Activated CD8-positive, alpha-beta T cell treated with anti-CD3 and anti-CD28 coated beads for 36 hours (primary cell): ENCODE data around the gene TCF12. TPM values are rescaled to one million over a fixed set of nuclear protein-coding genes. Genes with fewer than 3 reads are reported as not detected.

Source experiments
- ATAC-seq: fragments of 200-7000 bp; cut with Tn5 transposase; one replicate; pipeline ENCODE4 v1.10.0; 2021; ENCODE audit warnings: mild to moderate bottlenecking, moderate library complexity
- CTCF ChIA-PET: fragments of 350-600 bp; sonication (Branson Sonifier 250); formaldehyde crosslinking; loops from one replicate; lab custom pipeline; 2021; ENCODE audit warnings: antibody characterized with exemption; lab: Charles Lee
- POLR2A ChIA-PET: fragments of 350-600 bp; sonication (Branson Sonifier 250); formaldehyde crosslinking; loops from one replicate; lab custom pipeline; 2021; ENCODE audit warnings: antibody characterized with exemption; lab: Charles Lee
- DNase-seq: peaks from one replicate; pipeline ENCODE4 v3.0.0-alpha.2; 2020
- H3K27ac Mint-ChIP-seq: one replicate; pipeline ENCODE4 v1.8.0; 2021; ENCODE audit warnings: mild to moderate bottlenecking, mixed read lengths
- H3K27me3 Mint-ChIP-seq: one replicate; pipeline ENCODE4 v1.8.0; 2021; ENCODE audit warnings: mixed read lengths
- H3K36me3 Mint-ChIP-seq: one replicate; pipeline ENCODE4 v1.8.0; 2021; ENCODE audit warnings: low read depth, mixed read lengths
- H3K4me1 Mint-ChIP-seq: one replicate; pipeline ENCODE4 v1.8.0; 2021; ENCODE audit warnings: low read depth, mixed read lengths
- H3K4me3 Mint-ChIP-seq: one replicate; pipeline ENCODE4 v1.8.0; 2021; ENCODE audit warnings: mild to moderate bottlenecking, moderate library complexity, mixed read lengths
- H3K9me3 Mint-ChIP-seq: one replicate; pipeline ENCODE4 v1.8.0; 2021; ENCODE audit warnings: mixed read lengths
- intact Hi-C: fragments of 100-400 bp; cut with micrococcal nuclease; formaldehyde crosslinking; loops from one replicate; pipeline ENCODE4 v1.10.0; 2022
- total RNA-seq, 2 experiments: library from RNA; stranded (reverse); gene quantifications; one replicate each; pipeline ENCODE4 v1.2.3, GENCODE V29; 2021
- TF ChIP-seq, protein P1 (sequence below): fragments of 200-600 bp; IDR thresholded peaks from one replicate; pipeline ENCODE4 v1.8.0; 2022; ENCODE audit warnings: antibody characterized with exemption, mild to moderate bottlenecking

The TCF12 gene
- total RNA-seq, 2 experiments from 2014 or later, result 60.5 to 67.4 TPM

- no peaks in the 10 kb centered on the region for H3K27me3 Mint-ChIP-seq
- TF ChIP-seq, protein P1, sequence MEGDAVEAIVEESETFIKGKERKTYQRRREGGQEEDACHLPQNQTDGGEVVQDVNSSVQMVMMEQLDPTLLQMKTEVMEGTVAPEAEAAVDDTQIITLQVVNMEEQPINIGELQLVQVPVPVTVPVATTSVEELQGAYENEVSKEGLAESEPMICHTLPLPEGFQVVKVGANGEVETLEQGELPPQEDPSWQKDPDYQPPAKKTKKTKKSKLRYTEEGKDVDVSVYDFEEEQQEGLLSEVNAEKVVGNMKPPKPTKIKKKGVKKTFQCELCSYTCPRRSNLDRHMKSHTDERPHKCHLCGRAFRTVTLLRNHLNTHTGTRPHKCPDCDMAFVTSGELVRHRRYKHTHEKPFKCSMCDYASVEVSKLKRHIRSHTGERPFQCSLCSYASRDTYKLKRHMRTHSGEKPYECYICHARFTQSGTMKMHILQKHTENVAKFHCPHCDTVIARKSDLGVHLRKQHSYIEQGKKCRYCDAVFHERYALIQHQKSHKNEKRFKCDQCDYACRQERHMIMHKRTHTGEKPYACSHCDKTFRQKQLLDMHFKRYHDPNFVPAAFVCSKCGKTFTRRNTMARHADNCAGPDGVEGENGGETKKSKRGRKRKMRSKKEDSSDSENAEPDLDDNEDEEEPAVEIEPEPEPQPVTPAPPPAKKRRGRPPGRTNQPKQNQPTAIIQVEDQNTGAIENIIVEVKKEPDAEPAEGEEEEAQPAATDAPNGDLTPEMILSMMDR, result no peak
- no peak for DNase-seq
- peaks cover 10% of the 10 kb centered on the region for H3K36me3 Mint-ChIP-seq
- ChIA-PET CTCF (no interaction called here), POLR2A (no interaction called here)
- no peaks in the 10 kb centered on the region for H3K9me3 Mint-ChIP-seq
- intact Hi-C loops, result no loop called here
- no peak overlapping the region for H3K4me3 Mint-ChIP-seq
- no peak overlapping the region for H3K27ac Mint-ChIP-seq
- ATAC-seq, result no peak
- H3K4me1 Mint-ChIP-seq, result peaks cover 4% of the 10 kb centered on the region
These were observed 180.5 kb downstream of the TCF12 start for GRCh38 chr15:57098896-57099295.

GRCh38 chr15:57100136-57100539 lies 181.7 kb downstream of the TCF12 start:
- no peak overlapping the region for H3K4me3 Mint-ChIP-seq
- TF ChIP-seq, protein P1, result no peak
- intact Hi-C loops, result no loop called here
- CTCF ChIA-PET, result no interaction called here
- H3K9me3 Mint-ChIP-seq, result no peaks in the 10 kb centered on the region
- H3K4me1 Mint-ChIP-seq, result peaks cover 4% of the 10 kb centered on the region
- POLR2A ChIA-PET, result no interaction called here
- H3K27me3 Mint-ChIP-seq, result no peaks in the 10 kb centered on the region
- no peak overlapping the region for H3K27ac Mint-ChIP-seq
- ATAC-seq (no peak), DNase-seq (no peak)
- peaks cover 8% of the 10 kb centered on the region for H3K36me3 Mint-ChIP-seq

DNA sequence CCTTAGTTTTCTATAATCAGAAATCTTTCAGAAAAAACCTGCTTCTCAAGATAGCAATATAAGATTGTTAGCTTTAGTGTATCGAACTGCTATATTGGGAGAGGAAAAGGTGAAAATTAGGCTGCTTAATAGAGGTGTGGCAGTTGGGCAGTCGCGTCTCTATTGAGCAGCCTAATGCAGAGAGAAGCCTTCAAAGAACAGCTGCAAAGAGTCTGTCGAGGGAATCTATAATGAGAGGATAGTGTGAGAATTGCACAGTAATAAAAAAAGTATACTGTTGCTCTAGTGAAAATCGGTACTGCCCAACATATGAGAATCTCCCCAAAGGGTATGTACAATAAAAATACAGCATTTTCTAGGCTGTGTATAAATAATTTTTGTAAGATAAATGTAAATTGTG lies 184.4 kb downstream of the TCF12 start:
- ATAC-seq (no peak), DNase-seq (no peak)
- Mint-ChIP-seq H3K4me3 (no peak overlapping the region), H3K27me3 (no peaks in the 10 kb centered on the region), H3K9me3 (no peaks in the 10 kb centered on the region), H3K36me3 (peaks cover 18% of the 10 kb centered on the region), H3K27ac (no peak overlapping the region), H3K4me1 (peaks cover 7% of the 10 kb centered on the region)
- intact Hi-C loops, result no loop called here
- TF ChIP-seq, protein P1, result no peak
- CTCF ChIA-PET, result interaction anchor here (0.6 kb wide), 1 partner anchor 27 kb away, joined by 3 read pairs; no protein-coding TSS in a partner anchor
- POLR2A ChIA-PET, result interaction anchor here (0.9 kb wide), 1 partner anchor 11 kb away, joined by 3 read pairs; no protein-coding TSS in a partner anchor

DNA sequence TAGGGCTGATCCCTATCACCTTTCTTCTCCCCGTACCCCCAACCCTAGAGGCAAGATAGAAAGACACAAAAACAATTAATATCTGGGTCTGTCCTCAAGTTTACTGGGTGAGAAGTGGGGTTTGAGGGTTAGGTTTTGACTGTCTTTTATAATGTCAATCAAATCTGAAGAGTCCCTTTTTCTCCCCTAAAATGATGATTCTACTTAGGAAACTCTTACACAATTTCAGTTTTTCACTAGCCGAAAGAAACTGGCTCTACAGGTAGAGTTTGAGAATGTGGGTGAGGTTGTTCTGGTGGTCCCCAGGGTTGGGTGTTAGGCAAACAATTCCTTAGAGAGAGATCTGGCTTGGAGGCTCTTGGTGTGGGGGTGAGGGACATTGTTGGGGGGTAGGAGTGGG lies 189.9 kb downstream of the TCF12 start:
- no peaks in the 10 kb centered on the region for H3K27me3 Mint-ChIP-seq
- TF ChIP-seq, protein P1, result no peak
- peaks cover 18% of the 10 kb centered on the region for H3K36me3 Mint-ChIP-seq
- DNase-seq (no peak), ATAC-seq (no peak)
- intact Hi-C loops, result no loop called here
- H3K9me3 Mint-ChIP-seq, result no peaks in the 10 kb centered on the region
- H3K4me3 Mint-ChIP-seq, result no peak overlapping the region
- peak overlapping the region; percentile 19 for H3K27ac Mint-ChIP-seq
- CTCF ChIA-PET, result no interaction called here
- POLR2A ChIA-PET, result no interaction called here
- peaks cover 21% of the 10 kb centered on the region for H3K4me1 Mint-ChIP-seq

DNA sequence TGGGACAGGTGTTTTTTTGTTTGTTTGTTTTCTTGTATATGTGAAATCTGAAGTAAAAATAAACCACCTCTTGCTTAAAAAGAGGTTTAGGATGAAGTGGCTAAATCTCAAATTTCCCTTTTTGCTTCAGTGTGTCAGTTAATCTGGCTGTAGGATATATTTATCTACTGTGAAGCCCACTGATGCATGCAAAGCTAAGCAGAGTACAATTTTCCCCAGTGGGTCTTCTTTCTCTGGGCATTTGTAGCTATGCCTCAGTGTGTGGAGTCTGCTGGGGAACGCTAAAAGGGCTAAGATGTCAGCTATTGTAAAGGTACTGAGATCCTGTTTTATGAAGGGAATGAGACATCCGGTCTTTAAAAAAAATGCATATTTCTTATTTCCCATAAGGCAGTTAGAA lies 190.6 kb downstream of the TCF12 start:
- TF ChIP-seq, protein P1, result no peak
- intact Hi-C loops, result no loop called here
- H3K4me3 Mint-ChIP-seq, result no peak overlapping the region
- POLR2A ChIA-PET, result no interaction called here
- H3K27ac Mint-ChIP-seq, result no peak overlapping the region
- ATAC-seq (no peak), DNase-seq (no peak)
- H3K36me3 Mint-ChIP-seq, result peaks cover 18% of the 10 kb centered on the region
- H3K9me3 Mint-ChIP-seq, result no peaks in the 10 kb centered on the region
- peaks cover 23% of the 10 kb centered on the region for H3K4me1 Mint-ChIP-seq
- no peaks in the 10 kb centered on the region for H3K27me3 Mint-ChIP-seq
- CTCF ChIA-PET, result no interaction called here
